ENCODE results near the gene ALDH2.
"Not testable (repeated sequence)": the region's sequence is repeated elsewhere in the genome, so short reads cannot be mapped to it uniquely, and the experiment has no call there.

The ALDH2 gene

DNA sequence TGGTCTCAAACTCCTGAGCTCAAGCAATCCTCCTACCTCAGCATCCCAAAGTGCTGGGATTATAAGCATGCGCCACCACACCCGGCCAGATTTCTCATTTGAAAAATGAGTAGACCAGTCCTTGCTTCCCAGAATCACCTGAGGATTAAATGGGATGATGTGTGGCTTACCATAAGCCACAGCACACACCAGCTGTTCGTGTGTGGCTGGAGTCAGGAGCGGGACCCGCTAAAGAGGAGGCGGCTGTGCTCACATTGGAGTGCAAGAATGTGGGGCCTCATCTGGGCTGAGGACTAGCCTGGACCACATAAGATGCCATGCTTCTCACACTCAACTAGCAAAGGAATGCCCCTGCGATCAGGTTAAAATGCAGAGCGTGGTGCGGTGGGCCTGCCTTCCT, 6.7 kb upstream of the ALDH2 start:
- no peak for DNase-seq

DNA sequence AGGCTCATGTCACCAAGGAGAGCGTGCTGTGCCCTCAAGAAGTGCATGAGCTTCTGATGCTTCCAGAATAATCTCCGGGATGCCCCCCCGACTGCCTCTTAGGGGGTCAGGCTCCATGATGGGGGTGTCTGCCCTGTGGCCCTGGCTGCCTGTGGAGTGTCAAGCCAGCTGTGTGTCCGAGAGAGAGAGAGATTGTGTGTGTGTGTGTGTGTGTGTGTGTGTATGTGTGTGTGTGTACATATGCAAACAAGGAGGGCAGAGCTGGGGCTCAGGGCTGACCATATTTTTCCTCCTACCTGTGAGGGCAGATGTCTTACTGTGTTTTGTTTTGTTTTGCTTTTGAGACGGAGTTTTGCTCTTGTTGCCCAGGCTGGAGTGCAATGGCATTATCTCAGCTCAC, 5.6 kb upstream of the ALDH2 start:
- no peak for DNase-seq

DNA sequence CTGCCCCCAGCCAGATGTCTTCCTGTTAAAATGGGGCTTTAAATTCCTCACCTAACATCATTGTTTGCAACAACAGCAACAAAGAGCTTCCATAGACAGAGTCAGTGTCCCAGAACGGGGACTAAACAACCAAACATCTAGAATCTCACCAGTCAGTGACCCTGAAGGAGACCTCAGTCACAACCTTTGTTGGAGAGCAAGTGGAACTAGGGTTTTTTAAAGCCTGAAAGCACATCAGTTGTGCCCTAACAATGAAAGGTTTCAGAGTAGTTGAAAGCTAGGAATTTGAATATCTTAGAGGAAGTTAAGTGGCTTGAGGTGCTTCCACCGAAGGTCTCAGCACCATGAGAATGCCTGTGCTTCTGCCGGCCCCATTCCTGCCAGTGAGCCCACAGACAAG, 5.0 kb upstream of the ALDH2 start:
- no peak for DNase-seq

DNA sequence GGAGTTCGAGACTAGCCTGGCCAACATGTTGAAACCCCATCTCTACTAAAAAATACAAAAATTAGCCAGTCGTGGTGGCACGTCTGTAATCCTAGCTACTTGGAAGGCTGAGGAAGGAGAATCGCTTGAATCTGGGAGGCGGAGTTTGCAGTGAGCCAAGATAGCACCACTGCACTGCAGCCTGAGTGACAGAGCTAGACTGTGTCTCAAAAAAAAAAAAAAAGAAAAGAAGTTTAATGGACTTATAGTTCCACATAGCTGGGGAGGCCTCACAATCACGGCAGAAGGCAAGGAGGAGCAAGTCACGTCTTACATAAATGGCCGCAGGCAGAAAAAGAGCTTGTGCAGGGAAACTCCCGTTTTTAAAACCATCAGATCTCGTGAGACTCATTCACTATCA, 3.2 kb upstream of the ALDH2 start:
- DNase-seq: not testable (repeated sequence)

DNA sequence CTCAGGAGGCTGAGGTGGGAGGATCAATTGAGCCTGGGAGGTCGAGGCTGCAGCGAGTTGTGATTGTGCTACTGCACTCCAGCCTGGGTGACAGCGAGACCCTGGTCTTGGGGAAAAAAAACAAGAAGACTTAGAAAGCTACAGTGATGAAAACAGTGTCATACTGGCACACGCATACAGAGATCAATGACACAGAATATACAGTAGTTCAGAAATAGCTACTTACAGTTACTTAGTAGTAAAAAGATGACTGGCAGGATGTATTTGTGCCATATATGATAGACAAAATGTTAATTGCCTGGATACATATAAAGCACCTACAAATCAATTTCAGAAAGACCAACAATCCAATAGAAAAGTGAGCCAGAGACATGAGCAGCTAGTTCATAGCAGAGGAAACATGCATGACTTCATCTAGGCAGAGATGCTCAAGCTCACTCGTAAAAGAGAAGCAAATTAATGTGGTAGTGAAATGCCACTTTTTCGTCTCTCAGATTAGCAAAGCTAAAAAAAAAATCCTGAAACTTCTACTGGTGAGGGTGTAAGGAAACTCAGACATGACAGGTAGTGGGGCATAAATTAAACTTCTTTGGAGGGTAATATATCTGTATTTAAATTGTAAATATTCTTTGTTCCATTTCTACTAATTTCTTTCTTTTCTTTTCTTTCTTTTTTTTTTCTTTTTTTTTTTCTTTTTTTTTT, 2.5 kb upstream of the ALDH2 start:
- no peak for DNase-seq

DNA sequence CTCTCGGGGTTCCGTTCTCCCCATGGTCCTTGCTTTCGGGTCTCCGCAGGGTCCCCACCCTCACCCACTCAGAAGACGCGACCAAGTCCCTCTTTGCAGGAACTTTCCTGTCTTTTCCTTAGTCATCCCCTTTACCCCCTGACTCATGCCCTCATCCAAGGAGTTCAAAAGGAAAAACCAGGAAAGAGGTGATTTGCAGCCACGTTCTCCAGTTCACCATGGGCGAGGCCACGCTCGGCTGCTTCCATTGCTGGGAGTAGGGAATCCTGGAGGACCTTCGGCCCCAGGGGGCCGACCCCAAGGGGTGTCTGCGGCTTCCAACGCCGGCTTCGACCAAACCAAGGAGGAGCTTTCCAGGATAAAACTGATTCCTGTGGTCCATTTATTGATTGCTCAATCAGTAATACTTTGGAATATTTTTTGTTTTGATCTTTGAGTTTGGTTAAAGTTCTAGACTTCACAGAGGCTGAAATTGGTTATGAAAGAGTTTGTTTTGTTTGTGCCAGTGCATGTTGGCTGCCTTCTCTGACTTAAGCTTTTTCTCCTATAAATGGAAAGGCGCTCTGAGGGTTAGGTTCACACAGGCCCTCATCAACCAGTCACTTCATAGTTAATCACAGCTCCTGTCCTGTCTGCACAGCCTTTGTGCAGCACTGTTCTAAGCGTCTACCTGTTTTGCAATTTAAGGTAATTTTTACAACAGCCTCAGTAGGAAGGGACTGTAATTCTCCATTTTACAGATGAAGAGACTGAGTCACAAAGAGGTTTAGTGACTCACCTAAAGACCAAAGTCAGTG, 827 bp downstream of the ALDH2 start:
- no peak for DNase-seq

DNA sequence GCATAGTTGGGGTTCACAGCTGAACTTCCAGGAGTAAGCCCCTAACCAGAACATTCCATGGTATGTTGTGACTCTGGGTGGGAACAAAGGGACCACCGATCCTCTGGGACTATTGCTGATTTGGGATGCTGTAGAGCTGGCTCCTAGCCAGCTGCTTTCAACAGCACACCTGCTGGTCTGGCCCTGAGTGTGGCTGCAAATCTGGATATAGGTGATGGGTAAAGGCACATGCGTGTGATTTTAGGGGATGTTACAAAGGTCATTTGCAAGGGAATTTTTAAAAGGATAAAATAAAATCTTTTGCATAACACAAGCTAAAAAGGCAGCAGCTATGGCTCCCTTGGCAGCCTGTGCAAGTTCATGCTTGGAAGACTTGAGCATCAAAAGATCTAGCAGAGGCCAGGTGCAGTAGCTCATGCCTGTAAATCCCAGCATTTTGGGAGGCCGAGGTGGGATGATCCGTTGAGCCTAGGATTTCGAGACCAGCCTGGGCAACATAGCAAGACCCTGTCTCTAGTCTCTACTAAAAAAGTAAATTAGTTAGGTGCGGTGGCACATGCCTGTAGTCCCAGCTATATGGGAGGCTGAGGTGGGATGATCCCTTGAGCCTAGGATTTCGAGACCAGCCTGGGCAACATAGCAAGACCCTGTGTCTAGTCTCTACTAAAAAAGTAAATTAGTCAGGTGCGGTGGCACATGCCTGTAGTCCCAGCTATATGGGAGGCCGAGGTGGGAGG, 1.6 kb downstream of the ALDH2 start:
- DNase-seq: no peak

DNA sequence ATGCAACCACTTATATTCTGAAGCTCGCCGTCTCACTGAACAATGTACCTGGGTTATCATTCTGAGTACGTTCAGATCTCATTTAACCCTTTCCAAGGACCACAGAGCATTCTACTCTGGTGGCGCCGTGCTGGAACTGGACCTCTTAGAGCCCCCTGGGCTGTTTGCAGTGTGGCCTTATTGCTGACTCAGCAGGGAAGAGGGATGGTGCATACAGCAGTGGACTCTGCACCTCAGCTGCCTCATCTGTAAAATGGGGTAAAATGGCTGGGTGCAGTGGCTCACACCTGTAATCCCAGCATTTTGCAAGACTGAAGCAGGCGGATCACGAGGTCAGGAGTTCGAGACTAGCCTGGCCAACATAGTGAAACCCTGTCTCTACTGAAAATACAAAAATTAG, 2.9 kb downstream of the ALDH2 start:
- no peak for DNase-seq

DNA sequence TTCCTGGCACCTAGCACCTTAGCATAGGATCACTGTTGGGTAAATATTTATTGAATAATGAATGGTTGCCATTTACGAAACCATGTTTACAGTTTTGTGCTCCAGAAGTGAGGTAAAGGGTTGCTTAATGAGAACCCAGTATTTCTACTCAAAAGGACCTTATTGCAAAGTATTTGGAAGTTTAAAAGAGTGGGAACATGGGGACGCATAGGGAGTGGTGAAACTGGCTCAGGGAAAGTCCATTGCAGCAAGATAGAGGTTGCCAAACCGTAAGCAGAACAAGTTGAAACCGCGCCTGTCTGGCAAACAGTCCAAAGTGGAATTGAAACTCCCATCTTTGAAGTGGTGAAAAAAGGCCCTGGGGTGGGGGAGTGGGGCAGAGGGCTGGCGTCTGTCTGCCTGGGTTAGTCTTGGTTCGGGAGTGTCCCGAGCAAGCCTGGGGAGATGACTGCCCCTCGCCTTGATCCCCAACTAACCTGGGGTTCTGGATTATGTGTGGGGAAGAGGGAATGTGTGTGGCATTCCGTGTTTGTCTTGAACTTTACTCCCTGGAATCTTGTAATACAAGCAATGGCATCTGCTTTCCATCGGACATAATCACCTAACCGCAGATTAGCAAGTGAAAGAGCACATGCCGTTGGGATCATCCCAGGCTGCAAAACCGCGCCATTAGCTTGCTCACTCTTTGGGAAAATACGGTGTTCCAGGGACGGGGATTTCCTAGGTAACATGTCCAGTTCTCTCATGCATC, 7.2 kb downstream of the ALDH2 start:
- DNase-seq: no peak

DNA sequence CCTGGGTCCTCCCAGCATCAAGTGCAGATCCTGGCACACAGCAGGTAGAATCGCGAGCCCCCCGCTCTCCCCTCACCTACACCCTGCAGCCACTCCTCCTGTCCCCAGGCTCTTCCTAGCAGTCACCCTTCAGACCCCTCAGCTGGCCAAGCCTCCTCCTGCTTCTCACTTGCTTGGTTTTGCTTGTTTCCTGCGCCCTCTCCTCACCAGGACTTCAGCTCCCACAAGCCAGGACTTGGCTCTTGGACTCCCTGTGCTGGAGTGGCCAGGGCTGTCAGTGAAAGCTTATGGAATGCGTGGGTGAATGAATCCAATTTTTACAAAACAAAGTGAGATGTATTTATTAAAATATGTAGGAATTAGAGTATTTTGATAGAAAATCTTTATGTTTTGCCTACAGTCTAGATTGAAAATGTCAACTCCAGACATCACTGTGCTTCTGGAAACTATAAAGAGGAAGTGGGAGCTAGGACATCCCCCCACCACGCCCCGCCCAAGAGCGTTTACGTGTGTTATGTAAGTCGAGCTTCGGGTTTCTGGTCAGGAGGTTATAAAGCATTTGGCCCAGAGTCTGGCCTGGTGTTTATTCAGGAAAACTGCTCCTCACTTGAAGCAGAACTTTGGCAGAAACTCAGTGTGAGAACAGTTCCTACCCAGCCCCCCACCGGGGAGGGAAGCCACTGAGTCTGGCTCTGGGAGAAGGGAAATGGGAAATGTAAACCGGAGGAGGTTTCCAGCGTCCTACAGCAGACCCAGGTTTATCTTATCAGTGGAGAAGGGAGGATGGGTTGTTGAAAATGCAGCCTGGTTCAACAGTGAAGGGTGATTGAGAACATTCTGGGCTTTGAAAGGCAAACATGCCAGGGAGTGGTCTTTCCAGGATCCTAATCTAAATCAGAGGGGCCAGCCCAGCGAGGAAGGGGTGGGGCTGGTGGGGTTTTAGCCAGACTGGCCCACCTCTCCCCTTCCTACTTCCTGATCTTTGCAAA, 8.8 kb downstream of the ALDH2 start:
- no peak for DNase-seq

DNA sequence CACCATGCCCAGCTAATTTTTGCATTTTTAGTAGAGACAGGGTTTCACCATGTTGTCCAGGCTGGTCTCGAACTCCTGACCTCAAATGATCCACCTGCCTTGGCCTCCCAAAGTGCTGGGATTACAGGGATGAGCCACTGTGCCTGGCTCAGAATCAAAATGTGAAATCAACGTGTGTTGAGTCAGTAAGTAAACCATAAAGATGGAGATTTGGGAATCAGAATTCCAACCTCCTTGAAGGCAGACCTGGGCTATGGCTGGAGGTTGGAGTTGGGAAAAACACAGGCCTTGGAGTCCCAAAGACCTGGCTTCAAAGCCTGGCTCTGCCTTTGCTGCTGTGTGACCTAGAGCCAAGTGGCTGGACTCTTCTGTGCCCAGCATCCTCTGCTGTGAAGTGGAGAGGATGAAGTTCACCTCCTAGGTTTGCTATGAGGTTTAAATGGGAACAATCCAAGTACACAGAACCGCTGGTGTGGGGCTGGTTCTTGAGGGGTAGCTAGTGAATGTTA, 10.2 kb downstream of the ALDH2 start:
- DNase-seq: no peak

DNA sequence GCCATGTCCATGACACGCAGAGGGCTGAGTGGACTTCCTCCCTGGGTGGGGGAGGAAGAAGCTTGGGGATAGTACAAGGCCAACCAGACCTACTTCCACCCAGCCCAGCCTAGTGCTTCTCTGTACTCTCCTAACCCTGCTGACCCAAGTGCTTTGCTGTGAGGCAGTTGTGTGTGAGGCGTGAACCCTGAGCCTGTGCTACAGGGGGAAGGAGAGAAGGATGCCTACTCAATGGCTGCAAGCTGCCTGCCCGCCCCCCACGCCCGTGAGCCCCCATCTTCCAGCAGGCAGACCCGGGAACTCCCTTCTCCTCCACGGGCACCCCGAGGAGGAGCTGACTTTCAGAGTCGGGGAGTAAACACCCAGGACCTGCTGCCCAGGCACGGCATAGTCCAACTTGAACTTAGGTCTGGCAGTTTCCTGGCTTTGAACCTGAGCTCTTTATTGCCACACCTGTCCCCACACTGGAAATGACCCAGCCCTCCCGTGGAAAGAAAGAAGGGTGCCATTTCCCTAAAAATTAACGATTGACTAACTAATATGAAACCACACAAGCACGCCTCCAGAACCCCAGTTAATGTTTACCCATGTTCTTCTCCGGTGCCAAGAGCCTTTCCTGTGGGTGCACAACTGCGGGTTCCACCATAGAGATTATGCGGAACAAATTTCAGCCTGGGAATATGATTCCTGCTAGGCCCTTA, 10.8 kb downstream of the ALDH2 start:
- DNase-seq: no peak

DNA sequence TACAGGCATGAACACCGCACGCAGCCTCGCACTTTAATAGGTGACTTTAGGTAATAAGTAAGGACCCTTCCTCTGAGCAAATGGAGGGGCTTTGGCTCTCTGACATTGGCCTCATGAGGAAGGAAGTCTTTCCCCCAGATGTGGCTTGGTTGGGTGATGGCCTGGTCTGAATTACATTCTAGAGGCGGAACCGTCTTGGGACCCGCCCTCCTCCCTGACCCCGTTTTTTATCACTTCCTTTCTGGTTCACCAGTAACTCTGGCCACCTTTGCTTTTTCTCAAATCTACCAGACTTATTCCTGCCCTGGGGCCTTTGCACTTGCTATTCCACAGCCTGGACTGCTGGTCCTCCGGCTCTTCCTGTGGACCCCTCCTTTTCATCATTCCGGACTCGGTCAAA, 13.4 kb downstream of the ALDH2 start:
- DNase-seq: no peak

DNA sequence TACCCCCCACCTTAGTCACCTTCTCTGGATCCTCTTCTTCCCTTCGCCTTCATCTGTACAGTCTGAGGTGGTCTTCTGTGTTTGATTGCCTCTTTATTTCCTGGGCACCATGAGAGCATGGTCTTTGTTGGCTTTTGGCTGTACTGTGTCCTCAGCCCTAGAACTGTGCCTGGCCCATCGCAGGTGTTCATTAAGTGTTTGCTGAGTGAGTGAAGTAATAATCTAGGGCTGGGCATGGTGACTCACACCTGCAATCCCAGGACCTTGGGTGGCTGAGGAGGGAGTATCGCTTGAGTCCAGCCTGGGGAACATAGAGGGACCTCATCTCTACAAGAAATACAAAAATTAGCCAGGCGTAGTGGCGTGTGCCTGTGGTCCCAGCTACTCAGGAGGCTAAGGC, 13.9 kb downstream of the ALDH2 start:
- DNase-seq: no peak

DNA sequence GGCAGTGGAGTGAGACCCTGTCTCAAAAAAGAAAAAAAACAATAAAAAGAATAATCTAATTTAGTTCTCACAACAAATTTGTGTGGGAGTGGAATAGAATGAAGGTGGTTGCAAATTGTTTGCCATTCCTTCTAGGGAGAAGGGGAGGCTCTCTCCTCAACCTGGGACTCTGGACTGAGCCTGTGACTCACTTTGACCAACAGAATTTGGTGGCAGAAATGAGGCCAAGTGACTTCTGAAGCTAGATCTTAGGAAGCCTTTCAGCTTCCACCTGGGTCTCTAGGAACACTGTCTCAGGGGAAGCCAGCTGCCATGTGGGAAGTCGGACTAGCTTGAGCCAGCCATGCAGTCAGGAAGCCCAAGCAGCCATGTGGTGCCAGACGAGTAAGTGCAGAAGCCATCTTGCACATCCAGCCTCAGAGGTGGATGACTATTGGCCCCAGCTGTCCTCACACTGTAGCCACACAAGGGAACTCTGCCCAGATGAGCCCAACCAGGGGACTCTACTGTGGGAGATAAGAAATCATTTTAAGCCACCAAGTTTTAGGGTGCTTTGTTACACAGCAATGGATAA, 14.4 kb downstream of the ALDH2 start:
- no peak for DNase-seq

DNA sequence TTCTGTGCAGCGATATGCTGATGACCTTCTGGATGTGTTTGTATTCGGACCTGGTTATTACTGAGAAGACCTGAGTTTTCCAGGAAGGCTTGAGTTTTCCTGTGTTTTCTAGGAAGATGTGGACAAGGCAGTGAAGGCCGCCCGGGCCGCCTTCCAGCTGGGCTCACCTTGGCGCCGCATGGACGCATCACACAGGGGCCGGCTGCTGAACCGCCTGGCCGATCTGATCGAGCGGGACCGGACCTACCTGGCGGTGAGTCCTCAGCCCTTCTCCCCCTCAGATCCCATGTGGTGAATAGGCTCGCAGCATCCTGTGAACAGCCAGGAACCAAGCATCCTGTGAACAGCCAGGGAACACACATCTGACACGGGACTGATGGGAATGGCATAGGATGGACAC, 16.3 kb downstream of the ALDH2 start:
- no peak for DNase-seq

DNA sequence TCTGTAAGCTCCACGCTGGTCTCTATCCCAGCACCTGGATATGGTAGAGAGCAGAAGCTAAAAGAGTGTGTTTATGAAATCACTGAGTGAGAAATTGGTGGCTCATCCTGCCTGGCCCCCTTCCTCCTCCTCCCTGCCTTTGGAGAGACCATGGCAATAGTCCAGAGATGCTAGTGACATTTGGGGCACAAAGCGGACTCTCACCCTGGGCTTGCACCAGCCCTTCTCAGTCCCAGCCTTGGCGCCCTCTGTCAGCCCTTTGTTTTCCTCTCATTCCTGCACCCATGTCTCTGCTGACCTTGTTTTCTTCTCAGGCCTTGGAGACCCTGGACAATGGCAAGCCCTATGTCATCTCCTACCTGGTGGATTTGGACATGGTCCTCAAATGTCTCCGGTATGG, 18.2 kb downstream of the ALDH2 start:
- DNase-seq: no peak

DNA sequence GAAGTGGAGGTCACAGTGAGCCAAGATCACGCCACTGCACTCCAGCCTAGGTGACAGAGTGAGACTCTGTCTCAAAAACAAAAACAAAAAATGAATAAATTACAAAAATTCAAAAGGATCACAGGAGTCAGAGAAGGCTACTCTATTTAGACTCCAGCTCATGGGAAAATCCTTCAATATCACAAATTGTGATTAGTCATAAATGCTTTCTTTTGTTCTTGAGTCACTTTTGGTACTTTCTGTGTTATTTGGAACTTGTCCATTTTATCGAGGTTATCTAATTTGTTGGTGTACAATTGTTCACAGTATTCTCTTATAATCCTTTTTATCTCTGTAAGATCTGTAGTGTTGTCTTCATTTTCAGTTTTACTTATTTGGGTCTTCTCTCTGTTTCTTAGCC, 18.9 kb downstream of the ALDH2 start:
- DNase-seq: no peak

DNA sequence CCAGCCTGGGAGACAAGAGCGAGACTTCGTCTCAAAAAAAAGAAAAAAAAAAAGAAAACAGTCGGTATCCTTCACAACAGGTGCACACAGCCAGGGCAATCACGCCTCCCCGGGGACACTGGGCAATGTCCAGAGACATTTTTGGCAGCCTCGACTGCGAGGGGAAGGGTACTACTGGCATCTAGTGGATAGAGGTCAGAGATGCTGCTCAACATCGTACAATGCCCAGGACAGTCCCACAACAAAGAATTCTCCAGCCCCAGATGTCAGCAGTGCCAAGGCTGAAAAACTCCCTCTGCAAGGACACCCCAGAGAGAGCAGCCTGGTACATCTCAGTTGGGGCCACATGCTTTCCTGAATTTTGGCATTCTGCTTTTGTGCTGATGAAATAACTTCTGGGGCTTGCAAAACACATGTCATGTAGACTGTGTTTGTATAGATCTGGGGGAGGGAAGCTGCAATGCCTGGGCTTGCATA, 21.5 kb downstream of the ALDH2 start:
- DNase-seq: no peak

DNA sequence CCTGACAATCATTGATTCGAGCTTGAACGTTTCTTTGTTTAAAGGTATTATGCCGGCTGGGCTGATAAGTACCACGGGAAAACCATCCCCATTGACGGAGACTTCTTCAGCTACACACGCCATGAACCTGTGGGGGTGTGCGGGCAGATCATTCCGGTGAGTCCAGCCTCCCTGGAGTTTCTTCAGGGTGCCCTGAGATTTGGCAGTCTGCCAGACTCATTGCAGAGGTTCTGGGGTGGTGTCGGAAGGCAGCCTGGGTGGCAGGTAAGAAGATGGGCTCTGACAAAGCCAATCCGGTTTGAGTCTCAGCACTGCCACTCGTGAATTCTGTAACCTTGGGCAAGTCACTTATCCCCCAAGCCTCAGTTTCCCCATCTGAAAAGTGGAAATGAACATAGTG, 23.0 kb downstream of the ALDH2 start:
- DNase-seq: no peak

DNA sequence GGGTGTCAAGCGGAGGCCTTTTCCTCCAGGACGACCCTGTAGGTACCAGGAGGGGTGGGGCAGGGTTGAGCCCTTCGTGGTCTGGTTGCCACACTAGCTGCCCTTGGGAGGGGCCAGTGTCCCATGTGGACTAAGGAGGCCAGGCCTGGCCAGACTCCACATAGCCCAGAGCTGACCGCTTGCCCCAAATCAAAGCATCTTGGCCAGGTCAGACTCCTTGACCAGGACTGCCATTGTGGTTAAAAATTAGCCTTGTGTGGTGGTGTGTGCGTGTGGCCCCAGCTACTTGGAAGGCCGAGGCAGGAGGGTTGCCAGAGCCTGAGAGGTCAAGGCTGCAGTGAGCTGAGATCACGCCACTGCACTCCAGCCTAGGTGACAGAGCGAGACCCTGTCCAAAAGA, 24.8 kb downstream of the ALDH2 start:
- no peak for DNase-seq
